Brain pericyte (primary cell): ENCODE measurements around the gene MNT.
A peak's percentile ranks its signal among the peaks of the same experiment; 100 is the strongest.

Experiments used
- DNase-seq: peaks from one replicate; pipeline ENCODE4 v3.0.0-alpha.2; 2012; ENCODE audit warnings: low read depth, low spot score

The MNT gene

DNA sequence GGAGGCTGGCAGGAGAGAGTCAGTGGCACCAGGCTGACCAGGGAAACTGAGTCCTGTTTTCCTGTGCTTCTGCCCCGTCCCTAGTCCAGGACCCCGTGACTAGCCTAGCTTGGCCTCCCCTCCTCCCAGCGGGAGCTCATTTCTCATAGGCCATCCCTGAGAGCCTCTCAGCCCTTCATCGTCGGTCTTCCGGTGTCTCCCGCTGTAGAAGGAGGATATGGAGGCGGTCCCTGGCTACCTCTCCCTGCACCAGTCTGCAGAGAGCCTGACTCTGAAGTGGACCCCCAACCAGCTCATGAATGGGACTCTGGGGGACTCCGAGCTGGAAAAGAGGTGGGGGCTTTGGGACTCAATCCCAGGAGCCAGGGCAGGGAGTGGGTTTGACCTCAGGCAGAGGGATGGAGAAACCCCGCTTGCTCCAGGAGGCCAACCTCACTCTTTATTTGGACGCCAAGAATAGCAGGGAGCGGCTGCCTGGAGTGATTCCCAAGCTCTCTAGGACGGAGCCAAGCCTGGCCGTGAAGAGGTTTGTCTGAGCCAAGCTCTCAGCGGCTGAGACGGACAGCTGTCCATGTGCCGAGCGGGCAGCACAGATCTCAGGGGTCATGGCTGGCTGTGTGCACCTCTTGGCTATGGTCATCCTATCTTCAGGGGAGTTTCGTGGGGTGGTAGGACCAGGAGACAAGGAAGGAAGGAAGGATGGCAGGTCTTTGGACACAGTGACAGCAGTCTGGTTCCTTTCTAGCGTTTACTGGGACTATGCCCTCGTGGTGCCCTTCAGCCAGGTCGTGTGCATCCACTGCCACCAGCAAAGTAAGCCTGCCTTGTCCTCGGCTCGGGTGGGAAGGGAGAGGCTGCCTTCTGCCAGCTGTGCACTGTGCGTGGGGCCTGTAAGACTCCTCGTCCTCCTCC lies 36.8 kb downstream of the MNT start:
- DNase-seq, result no peak

DNA sequence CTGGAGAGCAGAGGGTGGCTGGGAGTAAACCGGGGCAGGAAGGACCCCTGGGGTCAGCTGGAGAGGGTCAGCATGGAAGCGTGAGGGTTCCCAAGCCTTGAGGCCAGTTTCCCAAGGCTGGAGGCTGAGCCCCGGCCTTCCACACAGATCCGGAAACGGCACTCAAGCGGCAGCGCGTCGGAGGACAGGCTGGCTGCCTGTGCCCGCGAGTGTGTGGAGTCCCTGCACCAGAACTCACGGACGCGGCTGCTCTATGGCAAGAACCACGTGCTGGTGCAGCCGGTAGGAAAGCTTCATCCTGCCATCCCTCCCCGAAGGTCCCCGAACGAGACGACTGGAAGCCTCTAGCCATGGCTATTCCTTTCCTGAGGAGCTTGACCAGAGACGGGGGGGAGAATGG lies 37.5 kb downstream of the MNT start:
- no peak for DNase-seq

DNA sequence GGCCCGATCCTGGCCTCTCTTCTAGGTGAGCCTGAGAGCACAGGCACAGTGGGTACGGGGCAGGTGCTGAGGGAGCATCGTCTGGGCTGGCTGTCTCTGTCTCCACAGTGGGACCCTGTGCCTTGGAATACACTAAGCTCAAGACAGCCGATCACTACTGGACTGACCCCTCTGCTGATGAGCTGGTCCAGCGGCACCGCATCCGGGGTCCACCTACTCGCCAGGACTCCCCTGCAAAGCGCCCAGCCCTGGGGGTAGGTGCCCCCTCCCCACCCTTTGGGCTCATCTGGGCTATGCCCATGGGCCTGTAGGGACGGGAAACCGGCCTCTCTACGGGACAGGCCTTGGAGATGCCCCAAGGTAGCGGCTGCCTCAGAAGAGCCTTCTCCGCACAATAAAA lies 38.0 kb downstream of the MNT start:
- no peak for DNase-seq

DNA sequence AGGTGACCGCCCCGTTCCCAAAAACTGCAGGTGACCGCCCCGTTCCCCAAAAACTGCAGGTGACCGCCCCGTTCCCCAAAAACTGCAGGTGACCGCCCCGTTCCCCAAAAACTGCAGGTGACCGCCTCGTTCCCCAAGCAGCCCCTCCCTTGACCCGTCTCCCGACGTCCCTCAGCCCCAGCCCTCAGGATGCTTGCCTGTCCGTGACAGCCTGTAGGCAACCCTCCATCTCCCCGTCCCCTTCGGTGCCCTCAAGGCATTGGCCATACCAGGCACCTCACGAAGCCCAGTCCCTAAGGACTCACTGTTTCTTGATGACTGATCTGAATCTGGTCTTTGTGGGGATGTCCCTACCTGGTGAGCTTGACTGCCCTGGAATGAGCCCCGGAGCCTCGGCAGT lies 38.4 kb downstream of the MNT start:
- no peak for DNase-seq

DNA sequence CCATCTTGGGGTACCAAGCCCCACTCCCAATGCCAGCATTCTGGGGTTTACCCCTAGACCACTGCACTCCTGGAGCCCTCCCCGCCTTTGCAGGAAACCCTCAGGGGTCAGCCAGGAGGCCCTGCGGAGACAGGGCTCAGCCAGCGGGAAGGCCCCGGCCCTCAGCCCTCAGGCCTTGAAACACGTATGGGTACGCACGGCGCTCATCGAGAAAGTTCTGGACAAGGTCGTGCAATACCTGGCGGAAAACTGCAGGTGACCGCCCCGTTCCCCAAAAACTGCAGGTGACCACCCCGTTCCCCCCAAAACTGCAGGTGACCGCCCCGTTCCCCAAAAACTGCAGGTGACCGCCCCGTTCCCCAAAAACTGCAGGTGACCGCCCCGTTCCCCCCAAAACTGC lies 38.8 kb downstream of the MNT start:
- DNase-seq, result no peak

DNA sequence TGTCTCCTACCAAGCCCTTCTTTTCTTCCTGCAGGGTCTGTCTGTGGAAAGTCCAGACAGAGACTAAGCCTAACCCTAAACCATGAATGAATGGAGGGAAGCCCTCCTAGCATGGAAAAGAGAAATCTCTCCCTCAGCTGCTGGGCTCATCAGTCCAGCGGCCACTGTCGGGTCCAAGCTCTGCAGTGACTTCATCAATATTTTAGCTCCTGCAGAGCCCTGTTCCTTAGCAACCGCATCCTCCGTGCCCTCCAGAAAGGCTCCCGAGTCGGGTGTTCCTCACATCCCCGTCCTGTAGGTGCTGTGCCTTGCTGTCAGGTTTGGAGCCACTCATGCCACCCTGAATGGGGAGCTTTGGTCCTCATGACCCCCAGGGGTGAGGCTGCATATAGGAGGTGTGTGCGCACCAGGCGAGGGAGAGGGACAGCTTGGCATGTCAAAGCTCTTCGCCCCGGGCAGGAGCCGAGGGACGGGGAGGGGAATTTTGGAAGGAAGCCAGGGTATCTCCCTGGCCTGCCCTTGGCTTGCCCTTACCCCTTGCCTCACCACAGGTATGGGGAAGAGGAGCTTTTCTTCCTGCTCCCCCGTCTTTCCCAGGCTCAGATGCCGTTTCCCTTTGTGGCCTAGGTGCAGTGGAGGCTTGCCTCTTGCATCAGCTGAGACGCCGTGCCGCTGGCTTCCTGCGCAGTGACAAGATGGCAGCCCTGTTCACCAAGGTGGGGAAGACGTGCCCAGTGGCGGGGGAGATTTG lies 39.7 kb downstream of the MNT start:
- no peak for DNase-seq

DNA sequence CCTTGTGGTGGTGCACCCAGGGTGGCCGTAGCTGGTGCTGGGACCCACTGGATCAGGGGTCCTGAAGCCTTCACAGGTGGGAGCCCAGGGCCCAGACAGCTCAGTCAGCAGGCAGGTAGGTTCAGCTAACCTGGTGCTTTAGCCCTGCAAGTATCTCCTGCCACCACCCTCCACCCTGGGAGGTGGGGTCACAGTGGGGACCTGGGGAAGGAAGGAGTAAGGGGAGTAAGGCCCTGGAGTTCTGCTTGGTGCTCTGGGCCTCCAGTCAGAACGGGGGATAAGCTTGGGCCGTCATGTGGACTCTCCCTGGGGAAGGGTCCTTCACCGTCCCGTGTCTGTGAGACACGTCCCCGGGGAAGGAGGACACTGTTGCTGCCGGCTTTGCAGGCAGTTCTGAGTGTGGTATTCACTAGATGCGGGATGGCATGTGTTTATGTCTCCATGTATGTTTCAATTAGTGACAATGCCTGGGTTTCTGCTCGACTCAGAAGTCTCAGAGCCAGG lies 42.9 kb downstream of the MNT start:
- no peak for DNase-seq

DNA sequence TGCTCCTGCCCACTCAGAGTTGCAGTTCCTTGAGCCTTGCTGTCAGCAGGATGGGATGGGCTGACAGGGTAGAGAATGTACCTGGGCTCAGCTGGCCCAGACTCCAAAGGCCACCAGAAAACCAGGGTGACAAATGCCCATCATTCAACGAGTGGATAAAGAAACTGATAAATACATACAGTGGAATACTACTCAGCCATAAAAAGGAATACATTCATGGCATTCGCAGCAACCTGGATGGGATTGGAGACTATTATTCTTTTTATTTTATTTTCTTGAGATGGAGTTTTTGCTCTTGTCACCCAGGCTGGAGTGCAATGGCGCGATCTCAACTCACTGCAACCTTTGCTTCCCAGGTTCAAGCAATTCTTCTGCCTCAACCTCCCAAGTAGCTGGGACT lies 43.6 kb downstream of the MNT start:
- DNase-seq, result no peak

DNA sequence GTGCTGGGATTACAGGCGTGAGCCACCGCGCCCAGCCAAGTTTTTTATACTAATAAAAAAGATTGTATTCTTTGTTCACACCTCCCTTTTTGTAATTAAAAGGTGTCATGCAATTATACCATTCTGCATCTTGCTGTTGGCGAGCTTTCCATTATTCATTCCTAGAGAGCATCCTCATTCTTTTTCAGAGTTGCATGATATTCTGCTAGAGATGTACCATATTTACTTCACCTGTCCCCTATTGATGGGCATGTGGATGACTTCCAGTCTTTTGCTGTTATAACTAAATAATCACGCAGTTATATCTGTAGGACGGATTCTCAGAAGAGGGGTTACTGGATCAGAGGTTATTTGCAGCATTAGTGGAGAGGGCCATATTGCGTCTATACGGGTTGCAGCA lies 46.5 kb downstream of the MNT start:
- no peak for DNase-seq

DNA sequence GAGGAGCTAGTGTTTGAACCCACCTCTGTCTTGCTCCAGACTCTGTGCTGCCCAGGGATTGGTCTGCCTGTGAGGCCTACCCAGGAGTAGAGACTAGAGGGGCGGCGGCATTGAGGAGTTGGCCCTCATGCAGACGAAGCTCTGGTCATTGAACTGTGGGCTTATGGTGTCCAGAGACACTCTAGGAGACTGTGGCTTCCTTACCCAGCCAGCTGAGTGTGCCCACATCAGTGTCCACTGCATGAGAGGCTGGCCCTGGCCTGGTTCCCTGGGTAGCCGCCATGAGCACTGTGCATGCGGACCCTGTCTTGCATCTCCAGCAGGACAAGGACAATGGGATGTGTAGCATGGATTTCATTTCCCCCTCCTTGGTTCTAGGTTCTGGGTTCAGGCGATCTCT lies 49.6 kb downstream of the MNT start:
- DNase-seq, result no peak

DNA sequence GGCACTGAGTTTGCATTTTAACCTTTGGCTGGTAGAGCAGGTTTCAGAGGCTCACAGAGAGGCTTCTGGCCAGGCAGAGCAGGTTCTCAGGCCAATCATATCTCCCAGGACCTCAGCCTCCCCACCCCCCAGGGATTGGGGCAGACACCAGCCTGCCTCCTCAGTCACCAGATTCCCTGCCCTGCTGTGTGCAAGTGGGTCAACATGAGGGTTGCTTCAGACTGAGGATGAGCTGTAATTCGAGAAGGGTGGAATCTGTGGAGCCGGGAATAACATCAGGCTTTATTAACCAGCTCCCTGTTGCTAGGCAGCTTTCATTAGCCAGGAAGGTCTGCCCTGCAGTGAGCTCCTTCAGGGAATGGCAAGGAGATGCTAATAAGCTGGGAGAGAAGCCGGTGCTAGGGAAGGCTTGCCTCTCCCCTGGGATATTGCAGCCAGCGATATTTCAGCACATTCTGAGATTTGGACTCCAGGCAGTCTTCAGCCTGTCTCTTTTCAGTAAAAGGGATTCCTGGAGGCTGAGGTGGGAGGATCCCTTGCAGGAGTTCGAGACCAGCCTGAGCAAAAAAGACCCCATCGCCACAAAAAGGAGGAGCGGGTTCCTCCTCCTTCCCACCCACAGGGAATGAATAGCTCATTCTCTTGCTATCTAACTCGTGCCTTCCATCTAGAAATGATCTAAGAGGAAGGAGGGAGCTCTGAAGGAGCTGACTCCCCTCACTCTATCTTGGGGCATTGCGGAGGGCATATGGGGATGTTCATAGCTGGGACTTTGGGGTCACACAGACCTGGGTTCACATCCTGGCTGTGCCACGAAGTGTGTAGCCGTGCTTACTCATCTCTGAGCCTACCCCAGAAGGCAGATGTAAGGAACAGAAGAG lies 52.8 kb downstream of the MNT start:
- DNase-seq, result peak; percentile 78

DNA sequence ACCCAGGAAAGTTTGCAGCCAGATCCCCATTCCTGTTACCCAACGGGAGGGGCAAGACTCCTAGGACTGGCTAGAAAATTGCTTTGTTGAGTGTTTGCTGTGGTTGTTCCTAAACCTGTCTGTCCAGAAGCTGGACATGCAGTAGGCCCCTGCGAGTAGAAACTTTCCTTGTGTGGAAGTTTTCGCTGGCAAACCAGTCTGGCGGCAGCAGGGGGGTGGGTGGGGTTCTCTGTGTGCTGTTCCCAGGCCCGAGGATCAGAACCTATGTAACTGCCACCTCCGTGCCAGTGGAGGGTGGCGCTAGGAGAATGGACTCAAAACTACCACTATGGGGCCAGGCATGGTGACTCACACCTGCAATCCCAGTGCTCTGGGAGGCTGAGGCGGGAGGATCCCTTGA lies 54.4 kb downstream of the MNT start:
- DNase-seq, result no peak

DNA sequence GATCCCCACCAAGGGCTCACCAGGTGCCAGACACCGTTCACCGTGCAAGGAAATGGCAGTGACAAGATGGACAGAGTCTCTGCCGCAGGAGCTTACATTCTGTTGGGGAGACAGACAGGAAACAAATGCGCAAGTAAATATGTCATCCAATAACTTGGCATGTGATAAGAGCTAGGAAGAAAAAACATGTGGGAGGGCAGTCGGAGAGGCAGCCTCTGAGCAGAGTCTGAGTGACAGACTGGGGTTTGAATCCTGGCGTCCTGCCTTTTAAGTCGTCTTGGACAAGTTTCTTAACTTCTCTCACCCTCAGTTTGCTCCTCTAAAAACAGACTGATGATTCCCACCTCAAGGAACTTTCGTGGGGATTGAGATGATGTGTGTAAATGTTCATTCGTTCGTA lies 56.3 kb downstream of the MNT start:
- no peak for DNase-seq

DNA sequence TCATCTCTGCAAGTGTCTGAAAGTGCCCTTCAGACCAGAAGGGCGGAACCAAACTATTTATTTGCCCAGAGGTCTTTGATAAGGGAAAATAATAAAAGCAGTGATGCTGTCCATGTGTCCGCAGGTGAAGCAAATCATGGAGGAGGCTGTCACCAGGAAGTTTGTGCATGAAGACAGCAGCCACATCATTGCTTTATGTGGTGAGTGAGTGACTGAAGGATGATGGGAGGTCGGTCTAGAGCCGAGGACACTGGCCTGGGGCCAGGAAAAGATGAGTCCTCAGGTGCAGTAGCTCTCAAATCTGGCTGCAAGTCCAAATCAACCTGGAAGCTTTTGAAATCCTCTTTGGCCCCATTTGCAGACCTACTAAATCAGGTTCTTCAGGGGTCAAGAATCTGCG lies 57.4 kb downstream of the MNT start:
- DNase-seq, result no peak

DNA sequence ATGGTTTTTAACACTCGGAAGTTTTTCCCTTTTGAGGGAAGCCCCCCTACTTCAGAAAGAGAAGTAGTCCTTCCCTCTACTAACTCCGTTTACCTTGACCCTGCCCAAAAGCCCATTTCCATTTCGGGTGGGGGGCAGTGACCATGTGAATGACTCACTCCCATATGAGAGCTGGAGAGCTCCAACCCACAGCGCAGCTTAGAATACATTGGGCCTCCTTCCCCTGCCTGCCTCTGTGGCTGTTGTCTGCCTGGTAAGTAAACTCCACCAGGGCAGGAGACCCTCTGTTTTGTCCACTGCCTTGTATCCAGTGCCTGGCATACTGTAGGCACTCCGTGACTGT lies 62.6 kb downstream of the MNT start:
- DNase-seq, result no peak

DNA sequence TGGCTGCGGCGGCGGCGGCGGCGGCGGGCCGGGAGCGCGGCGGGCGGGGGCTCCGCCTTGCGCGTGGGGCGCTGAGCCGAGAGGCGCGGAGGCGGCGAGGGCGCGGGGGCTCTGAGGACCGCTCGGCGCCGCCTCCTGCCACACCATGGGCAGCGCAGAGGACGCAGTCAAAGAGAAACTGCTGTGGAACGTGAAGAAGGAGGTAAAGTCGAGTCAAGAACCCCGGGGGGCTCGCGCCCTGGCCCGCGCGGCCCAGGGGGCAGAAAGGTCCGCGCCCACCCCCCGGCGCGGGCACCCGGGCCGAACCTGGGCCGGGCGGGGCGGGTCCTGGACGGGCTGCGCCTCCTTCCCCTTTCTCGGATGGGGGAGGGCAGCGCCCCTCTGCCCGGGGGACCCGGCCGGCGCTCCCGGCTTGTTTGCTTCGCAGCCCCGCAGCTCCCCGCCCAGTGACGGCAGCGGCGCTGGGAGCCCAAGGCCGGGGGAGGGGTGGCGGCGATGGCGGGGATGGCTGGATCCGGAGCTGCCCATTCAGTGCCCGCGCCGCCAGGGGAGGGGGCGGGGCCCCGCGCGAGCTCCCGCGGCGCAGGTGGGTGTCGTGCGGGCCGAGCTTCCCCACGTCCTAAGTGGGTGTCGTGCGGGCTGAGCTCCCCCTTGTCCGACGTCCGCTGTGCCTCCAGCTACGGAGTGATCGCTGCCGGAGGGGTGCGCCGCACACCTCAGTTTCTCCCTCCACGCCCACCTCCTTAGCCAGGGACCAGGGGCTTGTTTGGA lies 63.1 kb downstream of the MNT start:
- no peak for DNase-seq

DNA sequence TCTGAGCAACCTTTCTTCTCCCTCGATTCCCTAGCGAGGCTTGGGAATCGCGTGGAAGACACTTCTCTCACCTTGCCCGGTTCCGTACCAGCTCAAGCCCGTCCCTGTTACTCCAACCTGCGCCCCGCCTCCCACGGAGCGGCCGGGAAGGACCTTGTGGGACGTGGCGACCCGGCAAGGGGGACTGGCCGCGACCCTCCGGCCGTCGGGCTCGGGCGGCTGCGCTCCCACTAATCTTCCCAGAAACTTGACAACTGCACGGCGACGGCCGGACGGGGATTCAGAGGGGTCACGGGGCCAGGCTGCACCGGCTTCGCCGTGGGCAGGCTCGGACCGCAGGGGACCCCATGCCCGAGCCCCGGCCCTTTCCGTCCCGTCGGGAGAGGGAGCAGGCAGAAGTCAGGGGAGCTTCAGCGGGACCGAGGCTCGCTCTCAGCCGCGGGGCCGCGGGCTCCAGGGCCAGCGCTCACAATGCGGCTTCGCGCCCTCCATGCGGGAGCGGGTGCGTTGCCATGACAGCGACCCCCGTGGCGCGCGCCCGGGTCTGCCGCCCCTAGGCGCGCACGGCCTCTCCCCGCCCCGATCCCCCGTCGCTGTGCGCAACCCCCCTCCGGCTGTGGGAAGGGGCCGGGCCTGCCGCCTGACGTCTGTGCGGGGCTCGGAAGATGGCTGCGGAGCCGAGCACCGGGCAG lies 63.9 kb downstream of the MNT start, which contains the start of gene SGSM2:
SGSM2 (plus strand) TSS at position 650 of the 692 bp plus-strand sequence. CDS start 188 bp downstream, outside the sequence.
- no peak for DNase-seq

DNA sequence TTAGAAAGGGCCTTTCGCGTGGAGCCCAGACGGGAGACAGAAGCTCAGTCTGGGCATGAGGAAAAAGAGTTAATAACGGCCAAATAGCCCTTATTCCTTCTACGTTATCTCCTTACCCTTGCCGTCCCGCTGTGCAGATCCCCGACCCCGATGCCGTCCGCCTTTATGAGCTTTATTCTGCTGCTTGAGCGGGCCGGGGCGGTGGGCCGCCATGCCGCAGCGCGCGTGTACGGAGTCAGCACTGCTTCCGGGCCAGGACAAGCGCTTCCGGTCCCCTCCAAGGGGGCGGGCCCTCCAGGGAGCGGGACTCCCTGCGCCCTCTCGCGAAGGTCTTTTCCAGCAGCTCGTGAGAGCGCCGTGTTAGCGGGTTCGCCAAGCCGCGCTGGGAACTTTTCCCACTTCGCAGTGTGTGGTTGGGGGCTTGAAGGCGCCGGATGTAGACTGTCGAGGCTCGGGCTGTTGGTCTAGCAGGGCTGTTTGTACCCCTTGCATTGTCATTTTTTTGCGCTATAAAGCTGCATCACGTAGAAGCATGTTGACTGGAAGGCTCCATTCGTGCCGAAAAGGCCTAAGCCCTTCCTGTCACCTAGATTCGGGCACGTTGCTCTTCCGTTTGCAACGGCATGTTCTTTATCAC lies 64.5 kb downstream of the MNT start, which contains the start of gene TSR1:
TSR1 (minus strand) TSS at position 243 of the 637 bp plus-strand sequence; CDS start at position 213, 30 bp downstream.
- DNase-seq, result peak; percentile 53

DNA sequence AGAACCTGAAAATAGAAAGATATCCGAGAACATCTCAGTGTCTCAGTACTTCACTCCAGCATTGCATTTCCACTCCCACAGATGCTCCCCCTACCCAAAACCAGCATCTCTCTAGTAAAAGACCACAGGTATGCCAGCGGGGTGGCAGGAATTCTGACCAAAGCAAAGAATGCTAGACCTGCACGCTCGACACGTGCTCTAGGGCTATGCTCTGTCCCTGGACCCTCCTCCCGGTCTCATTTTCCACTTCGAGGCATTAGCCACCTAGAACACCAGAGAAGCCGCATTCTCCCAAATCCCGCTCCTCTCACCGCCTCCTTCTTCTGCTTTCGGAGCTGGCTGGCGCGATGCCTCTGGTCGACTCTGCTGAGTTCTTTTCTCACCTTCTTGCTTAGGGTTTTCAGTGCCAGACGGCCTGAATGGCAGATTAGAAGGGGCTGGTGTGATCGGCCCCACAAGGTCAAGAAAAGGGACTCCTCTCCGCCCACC lies 65.1 kb downstream of the MNT start:
- no peak for DNase-seq
